NCI-H2196 treated with DMSO at 0.1 percent for 48 hours (cell line): ENCODE results near the gene APPL1.

ENCODE experiments used
- DNase-seq: peaks from one replicate; lab custom pipeline; 2025; ENCODE audit not compliant: unreplicated experiment; lab: John Stamatoyannopoulos, UW

APPL1 gene, protein sequence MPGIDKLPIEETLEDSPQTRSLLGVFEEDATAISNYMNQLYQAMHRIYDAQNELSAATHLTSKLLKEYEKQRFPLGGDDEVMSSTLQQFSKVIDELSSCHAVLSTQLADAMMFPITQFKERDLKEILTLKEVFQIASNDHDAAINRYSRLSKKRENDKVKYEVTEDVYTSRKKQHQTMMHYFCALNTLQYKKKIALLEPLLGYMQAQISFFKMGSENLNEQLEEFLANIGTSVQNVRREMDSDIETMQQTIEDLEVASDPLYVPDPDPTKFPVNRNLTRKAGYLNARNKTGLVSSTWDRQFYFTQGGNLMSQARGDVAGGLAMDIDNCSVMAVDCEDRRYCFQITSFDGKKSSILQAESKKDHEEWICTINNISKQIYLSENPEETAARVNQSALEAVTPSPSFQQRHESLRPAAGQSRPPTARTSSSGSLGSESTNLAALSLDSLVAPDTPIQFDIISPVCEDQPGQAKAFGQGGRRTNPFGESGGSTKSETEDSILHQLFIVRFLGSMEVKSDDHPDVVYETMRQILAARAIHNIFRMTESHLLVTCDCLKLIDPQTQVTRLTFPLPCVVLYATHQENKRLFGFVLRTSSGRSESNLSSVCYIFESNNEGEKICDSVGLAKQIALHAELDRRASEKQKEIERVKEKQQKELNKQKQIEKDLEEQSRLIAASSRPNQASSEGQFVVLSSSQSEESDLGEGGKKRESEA

DNA sequence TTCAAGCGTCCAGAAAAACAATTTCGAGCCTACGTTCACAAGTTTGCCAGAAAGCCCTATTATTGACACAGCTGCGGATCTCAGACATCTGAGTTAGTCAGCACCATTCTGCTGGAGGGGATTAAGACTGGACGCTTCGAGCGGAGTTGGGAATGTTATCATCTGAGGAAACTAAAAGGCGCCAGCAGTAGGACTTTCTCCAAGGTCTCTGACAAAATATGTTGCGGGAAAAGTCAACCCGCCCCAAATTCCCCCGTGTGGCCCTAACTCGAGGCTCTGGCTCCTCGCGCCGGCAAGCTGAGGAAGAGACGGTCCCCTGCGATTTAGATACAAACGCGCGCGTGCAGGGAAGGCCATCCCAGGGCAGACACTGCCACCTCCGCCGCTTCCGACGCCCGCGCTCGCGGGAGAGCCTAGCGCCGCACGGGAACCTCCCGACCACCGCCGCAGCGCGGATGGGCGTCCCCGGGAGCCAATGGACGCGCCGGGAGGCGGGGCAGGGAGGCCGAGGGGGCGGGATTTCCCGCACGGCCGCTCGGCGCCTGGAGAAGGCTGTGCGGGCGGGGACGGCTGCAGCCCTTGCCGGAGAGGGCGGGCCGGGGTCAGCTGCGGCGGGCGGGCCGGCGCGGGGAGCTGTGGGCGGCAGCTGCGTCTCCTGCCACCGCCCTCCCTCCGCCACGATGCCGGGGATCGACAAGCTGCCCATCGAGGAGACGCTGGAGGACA, at the start of gene APPL1:
TSS of gene APPL1 (plus strand) at position 526 of the 726 bp plus-strand sequence. CDS start at position 681, 155 bp downstream.
- DNase-seq = peak; percentile 61

DNA sequence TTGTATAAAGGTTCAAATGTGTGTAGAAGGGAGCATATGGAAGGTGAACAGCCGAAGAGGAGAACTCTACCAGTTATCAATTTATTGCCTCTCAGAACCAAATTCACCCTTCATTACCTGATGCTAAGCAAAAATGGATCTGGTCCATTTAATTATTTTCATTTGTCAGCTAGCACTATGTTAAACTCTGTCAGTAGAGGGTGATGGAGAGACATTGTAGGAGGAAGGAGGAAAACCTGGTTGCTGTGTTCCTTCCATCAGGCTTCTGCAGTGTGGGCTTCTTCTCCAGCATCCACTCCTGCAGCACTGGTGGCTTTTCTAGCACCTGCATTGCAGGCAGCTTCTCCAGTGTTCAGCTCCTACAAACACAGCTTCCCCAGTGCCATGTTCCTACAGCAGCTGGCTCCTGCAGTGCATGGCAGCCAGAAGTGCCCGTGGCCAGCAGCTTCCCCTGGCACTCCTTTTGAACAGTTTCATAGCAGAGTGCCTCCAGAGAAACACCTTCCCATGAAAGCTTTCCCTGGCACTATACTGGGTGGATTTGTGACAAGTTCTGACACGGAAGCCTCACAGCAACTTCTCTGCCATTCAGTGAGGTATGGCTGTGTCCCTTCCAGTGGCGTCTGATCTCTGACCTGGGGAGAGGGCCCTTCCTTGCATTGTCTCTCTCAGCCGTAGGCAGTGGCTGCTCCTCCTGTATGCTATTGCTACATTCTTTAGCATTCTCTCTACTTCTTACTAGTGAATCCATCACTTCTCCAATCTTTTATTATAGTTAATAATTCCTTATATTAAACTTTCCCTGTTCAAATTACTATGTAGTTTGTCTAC, 47.7 kb upstream of the APPL1 start:
- no peak for DNase-seq

DNA sequence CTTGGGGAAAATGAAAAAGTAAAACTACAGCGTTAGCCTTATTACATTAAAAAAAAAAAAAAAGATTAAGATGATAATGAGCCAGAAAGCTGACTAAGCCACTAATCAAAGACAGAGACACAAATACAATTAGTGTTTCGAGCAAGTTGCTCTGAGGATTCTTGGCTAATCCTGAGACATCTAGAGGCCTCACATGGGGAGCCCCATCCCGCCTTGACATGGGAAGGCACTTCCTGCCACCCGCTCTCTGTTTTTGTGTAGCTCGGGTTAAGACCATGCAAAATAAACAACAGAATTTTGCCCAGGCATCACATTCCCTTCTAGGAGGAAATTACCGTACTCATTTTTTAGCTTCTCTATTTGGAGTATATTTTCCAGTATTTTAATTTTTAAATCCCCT, 43.0 kb upstream of the APPL1 start:
- DNase-seq = no peak

DNA sequence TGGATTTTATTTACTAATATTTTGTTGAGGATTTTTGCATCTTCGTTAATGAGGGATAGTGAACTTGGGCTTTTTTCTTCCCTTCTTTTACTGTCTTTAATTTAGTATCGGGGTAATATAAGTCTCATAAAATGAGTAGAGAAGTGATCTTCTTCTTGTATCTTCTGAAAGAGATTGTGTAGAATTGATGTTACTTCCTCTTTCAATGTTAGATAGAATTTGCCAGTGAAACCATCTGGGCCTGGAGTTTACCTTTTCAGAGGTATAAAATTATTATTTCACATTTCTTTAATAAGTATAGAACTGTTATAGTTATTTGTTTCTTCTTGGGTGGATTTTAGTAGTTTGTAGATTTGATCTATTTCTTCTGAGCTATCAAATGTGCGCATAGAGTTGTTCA, 35.5 kb upstream of the APPL1 start:
- DNase-seq = no peak

DNA sequence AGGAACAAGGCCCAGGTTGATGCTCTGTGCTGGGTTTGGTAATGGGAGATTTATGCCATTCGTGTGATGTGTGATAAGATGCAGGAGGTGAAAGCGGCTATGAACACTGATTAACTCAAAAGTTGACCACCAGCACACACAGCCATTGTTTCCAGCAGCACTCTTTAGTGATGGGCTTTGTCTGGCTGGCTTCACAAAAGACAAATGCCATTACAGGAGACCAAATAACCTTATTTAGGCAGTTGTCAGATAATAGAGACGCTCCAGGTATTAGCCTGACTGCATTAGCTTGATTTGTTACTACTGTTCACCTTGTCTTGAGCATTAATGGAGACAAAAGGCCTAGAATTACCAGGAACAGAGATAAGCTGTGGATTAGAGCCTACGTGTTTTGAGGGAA, 32.9 kb upstream of the APPL1 start:
- DNase-seq = no peak

DNA sequence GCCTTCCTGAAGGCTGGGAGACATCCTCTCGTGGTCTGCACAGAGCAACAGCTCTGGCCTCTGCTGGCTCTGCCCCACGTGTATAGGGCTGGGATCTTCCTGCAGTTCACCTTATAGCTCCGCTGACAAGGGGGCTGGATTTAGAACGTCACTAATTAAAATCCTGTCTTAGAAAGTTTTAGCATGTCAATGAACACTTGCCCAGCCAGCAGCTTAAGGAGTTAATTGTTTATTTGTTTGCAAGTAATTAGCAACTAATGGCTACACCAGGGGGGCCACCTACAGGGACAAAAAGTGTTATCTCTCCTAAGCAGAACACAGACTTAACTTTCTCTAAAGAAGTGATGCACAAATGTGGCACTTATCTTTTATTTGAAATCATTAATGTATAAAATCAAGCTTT, 27.6 kb upstream of the APPL1 start, which contains the start of gene HESX1:
TSS of gene HESX1 (minus strand) at position 84 of the 403 bp plus-strand sequence. CDS start at position 24, 60 bp downstream.
- no peak for DNase-seq

DNA sequence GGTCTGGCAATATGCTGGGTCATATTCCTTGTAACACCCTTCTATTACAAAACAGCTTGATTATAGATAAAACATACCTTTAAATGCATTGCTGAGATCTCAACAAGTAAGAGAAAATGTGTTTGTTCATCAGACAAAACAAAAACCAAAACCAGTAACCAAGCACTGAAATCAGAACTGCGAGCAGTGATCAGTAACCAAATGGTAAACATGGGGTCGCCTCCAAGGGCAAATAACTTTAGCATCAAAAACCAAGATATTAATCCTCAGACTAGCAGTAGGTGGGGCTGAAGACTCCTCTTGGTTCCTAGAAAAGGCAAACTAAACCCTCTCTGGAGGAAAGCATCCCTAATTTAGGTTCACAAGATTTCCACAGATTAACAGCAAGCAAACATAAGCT, 21.1 kb upstream of the APPL1 start:
- no peak for DNase-seq

DNA sequence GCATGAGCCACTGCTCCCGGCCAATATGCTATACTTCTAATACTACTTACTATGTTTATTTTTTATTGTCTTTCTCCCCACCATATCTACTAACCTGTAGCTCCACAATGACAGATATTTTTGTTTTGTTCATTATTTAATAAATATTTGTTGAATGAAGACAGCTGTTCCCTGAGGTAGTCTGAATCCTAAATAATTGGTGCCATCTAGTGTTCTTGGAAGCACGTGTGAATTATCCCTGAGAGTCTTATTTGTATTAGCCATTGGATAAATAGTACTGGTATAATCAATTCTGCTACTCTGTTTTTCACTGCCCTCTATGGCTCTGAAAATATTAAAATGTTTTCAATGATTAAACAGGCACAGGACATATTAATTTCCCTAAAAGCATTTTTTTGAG, 5.6 kb upstream of the APPL1 start:
- no peak for DNase-seq

DNA sequence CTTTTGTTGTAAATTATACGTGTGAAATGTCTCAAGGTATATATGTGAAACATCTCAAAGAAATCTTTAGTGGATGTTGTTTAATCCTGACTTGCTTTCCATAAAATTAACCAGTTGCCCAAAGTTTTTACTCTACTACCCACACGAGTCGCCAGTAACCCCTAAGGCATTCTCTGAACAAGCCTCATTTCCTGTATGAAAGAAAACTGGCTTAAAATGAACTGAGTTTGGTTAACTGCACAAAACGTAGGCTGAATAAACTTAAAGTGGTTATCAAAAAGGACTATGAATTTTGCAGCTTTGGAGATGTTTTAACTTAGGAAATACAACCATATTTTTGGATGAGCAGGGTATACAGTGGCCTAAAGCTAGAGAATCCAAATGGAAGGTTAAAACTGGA, 2.7 kb upstream of the APPL1 start:
- DNase-seq = no peak

DNA sequence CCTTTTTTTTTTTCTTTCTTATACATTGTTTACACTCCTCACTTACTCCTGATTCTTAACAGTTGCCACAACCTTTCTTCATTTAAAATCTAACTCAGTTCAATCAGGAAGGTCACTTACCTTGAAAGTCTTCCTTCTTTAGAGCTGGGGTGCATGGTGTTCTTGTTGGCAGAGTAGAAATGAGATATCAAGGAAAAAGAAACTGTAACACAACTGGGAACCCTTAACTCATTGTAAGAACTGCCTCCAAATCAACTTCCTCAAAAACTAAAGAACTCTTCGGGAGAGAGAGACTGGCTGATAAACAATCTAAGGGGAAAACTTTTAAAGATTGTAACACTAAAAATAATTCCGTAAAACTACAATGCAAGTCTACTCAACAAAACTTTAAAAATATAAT, 1.4 kb upstream of the APPL1 start:
- no peak for DNase-seq

DNA sequence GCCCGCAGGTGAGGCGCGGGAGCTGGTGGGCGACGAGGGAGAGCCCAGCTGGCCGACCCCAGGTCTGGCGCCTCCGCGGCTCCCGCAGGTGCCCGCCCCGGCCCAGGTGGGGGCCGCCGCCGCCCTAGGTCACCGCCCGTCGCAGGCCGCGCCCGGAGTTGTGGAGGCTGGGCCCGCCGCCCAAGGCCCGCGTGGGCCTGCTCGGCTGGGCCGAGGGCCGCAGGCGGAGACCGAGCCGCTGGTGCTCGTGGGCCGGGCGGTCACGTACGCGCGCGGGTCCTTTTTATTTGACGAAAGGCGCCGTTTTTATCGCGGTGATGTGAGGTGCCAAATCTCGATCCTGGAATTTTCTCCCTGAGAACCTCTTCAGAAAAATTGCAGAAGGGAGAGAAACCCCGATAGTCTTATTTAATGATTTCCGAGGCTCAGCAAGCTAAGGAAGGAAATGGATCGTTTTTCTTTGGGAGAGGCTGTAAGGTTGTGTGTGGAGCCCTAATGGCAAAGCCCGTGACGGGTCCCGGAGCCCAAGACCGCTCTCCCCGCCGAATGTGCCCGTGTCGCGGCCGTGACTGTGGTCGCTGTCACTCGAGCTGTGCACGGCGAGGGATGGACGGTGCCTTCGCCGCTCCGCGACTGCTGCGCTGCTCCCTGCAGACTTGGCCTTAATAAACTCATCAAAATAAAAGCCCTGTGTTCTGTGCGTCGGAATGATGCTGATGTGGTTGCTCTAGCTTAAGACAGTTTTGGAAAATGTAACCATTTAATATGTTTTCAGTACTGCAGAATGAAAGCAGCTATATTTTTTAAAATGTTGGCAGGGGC, 612 bp downstream of the APPL1 start:
- no peak for DNase-seq

DNA sequence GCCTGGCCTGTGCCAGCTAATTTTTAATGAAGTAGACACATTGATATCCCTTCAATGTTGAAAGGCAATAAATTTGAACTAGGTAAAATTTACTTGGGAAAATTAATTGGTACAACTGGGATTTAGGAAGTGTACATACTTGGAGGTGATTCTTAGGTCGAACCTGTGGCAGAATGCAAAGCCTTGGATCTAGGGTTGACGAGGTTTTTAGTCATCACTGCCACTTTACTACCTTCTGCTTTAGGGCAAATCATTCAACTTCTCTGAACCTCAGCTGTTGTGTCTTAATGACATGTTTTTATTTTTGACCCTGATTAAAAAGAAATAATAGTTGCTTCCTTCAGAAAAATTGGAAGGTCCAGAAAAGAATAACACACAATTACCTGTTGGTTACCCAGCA, 2.5 kb downstream of the APPL1 start:
- DNase-seq = no peak

DNA sequence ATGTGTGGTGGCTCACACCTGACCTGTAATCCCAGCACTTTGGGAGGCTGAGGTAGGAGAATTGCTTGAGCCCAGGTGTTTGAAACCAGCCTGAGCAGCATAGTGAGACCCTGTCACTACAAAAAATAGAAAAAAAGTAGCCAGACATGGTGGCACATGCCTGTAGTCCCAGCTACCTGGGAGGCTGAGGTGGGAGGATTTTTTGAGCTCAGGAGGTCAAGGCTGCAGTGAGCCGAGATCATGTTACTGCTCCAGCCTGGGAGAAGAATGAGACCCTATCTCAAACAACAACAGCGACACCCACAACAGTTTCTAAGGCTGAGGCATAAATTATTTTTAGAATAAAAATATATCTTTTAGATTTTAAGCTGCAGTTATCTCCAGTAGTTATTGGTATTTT, 6.3 kb downstream of the APPL1 start:
- DNase-seq = no peak

DNA sequence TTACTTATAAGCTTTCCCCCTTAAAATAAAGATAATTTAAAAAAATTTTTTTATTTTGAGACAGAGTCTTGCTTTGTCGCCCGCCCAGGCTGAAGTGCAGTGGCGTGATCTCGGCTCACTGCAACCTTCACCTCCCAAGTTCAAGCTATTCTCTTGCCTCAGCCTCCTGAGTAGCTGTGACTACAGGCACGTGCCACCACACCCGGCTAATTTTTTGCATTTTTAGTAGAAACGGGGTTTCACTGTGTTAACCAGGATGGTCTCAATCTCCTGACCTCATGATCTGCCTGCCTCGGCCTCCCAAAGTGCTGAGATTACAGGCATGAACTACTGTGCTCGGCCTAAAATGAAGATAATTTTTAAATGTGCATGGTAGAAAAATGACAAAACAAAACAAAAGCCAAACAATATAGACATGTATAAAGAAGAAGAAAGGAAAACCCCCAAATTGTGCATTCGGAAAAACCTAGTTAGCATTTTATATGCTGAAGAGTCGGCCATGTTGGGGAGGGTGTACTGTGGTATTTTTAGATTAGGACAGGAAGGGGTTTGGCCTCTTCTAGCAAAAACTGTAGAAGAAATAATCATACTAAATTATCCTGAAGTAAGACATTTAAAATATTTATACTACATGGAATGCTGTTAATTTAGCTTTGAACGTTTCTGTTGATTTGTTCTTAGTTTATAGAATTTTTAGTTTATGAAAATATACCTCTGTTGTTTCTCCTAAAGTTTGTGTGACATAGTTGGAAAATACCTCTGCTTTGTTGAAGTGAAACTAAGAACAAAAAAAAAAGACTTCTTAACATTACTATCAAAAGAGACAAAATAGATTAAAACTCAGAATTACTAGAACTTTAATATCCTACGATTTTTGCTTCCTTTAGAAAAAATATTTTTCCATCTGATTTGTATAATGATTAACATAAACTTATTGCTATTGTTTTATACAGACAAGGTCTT, 7.4 kb downstream of the APPL1 start:
- DNase-seq = no peak

DNA sequence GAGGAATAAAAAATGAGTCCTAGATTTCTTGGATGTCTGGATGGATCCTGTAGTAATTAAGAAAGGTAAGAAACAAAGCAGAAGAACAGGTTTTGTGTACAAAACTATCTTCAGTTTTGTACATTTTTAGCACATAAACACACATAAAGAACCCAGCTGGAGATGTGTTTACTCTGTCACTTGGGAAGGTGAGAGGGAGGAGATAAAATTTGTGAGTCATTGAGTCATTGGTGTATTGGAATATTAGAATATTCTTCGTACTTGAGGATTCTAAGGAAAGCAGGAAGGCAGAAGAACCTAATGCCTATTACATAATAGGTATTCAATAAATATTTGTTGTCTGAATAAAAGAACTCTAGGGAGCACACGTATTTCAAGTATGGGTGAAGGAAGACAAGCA, 17.4 kb downstream of the APPL1 start:
- DNase-seq = no peak

DNA sequence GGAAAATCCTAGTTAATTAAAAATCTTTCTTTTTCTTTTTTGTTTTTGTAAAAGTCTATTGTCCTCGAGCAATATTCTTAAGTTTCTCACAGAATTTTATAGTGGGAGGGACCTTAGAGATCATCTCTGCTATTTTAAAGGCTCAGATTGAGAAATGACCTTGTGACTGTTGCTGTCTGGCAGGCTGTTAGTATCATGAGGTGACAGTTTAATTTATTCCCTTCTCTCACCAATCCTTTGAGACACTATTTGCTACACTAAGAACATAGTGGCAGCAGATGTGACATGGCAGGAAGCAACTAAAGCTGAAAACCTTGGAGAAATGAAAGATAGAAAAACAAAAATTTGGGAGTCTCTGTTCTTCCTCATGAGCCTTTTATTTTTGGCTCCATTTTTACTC, 24.9 kb downstream of the APPL1 start:
- no peak for DNase-seq

DNA sequence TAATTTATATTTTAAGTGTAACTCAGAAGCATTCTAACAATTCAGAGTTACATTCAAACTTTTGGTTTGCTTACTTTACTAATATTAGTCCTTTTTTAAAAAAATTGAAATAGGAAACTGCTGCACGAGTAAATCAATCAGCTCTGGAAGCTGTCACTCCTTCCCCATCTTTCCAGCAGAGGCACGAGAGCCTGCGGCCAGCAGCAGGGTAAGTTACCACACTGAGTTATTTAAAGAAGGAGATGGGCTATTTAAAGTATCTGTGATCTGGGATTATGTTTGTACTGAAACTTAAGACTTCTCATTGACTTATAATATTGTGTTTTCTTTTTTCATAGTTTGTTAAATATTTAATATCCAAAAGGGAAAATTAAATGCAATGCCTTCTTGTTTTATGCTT, 29.3 kb downstream of the APPL1 start:
- DNase-seq = no peak

DNA sequence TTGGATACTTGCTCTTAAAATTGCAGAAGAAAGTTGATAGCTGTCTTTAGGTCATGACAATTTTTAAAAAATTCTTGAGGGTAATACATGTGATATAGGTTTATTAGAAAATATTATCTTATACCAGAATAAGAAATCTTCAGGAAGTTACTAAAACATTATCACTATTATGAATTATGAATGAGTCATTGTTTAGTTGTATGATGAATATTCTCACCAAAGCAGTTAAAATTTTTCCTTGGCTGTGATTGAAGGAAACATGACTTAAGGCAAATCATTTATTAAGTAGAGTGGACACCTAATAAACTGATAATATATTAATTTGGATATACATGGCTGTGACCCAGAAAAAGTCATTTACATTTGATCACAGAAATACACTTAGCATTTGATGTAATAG, 30.1 kb downstream of the APPL1 start:
- DNase-seq = no peak

DNA sequence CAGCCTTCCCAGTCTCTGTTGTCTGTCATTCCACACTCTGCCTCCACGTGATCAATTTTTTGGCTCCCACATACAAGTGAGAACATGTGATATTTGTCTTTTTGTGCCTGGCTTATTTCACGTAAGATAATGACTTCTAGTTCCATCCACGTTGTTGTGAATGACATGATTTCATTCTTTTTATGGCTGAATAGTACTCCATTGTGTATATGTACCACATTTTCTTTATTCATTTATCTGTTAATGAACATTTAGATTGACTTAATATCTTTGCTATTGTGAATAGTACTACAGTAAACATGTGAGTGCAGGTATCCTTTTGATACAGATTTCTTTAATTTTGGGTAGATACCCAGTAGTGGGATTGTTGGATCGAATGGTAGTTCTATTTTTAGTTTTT, 33.6 kb downstream of the APPL1 start:
- no peak for DNase-seq
